Measurements from ENCODE around the gene LYPD6B. TPM values are rescaled to one million over a fixed set of nuclear protein-coding genes. Genes with fewer than 3 reads are reported as not detected.

Gene LYPD6B
- total RNA-seq, 4 donors from 2014 or later = 3.1 to 9.2 (median 7.6) TPM

DNA sequence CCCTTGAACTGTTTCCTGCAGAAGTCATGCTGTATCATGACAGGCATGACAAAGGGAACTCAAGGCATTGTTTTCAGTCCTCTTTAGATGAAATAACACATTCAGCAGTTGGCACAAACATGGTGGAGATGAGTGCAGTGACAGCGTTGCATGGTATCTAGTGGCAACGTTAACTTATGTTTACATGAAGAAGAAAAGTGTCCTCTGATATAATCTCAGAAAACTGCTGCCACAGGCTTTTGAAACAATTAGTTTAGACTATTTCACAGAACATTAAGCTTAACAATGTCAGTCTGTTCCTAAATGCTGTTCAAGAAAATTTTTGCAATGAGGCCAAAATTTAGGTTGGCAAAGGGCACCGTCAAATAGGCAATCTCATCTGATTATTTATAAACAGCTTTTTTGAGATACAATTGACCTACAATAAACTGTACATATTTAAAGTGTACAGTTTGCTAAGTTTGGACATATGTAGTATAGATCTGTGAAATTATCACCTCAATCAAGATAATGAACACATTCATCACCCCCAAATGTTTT lies 64.7 kb downstream of the LYPD6B start:
- no peak for DNase-seq
- Histone ChIP-seq H3K9me3 (peaks cover 0 to 3% (median 0%) of the 10 kb centered on the region in 3 donors), H3K4me3 (no peak overlapping the region), H3K4me1 (peaks cover 0 to 14% (median 0%) of the 10 kb centered on the region in 3 donors), H3K36me3 (no peaks in the 10 kb centered on the region), H3K27me3 (no peaks in the 10 kb centered on the region), H3K27ac (no peak overlapping the region)
- WGBS, 2 donors = 57 to 66% methylated on average over 3 of the region's 3 CpGs
- intact Hi-C loops (cut with DNase I) = no loop called here
- TF ChIP-seq POLR2A (IDR thresholded peaks at IDR 0.05) = no peak
- TF ChIP-seq CTCF (IDR thresholded peaks at IDR 0.05) = no peak

DNA sequence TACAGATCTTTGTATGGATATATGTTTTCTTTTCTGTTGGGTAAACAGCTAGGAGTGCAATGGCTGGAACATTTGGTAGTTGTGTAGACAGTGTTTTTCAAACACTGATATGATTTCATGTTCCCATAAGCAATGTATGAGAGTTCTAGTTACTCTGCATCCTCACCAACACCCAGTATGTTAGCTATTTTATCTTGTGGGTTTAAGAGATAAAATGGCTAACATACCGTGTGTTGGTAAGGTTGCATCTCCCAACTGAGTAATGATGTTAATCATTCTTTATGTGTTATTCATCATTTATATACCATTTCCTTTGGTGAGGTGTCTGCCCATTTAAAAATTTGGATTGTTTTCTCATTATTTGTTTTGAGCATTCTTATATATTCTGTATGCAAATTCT lies 65.7 kb downstream of the LYPD6B start:
- no peak for DNase-seq
- 60 to 63% methylated on average over 1 of the region's 1 CpG for WGBS, 2 donors
- no peak overlapping the region for H3K27ac ChIP-seq
- peaks cover 0 to 3% (median 0%) of the 10 kb centered on the region in 3 donors for H3K9me3 ChIP-seq
- no peaks in the 10 kb centered on the region for H3K36me3 ChIP-seq
- intact Hi-C loops (cut with DNase I) = no loop called here
- H3K27me3 ChIP-seq = no peaks in the 10 kb centered on the region
- H3K4me3 ChIP-seq = no peak overlapping the region
- TF ChIP-seq POLR2A (IDR thresholded peaks at IDR 0.05) = no peak
- no peak for TF ChIP-seq CTCF (IDR thresholded peaks at IDR 0.05)
- peaks cover 0 to 14% (median 0%) of the 10 kb centered on the region in 3 donors for H3K4me1 ChIP-seq

DNA sequence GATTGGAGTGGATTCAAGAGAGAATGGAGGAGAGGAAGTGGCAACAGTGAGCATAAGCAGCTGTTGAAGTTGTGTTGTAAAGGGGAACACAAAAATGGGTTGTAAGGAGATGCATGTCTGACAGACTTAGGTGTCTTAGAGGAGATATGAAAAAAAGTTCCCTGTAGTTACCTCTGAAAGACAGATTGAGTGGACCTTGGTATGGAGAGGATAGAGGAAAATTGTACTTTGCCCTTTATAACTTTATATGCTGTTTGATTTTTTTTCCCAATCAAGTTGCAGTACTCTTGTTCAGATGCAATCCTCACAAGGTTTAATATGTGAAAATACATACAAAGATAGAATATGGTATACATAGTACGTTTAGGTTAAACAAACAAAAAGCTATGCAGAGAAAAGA lies 73.6 kb downstream of the LYPD6B start:
- Histone ChIP-seq H3K9me3 (no peaks in the 10 kb centered on the region), H3K36me3 (no peaks in the 10 kb centered on the region), H3K27me3 (no peaks in the 10 kb centered on the region), H3K4me1 (no peaks in the 10 kb centered on the region), H3K4me3 (no peak overlapping the region), H3K27ac (no peak overlapping the region)
- TF ChIP-seq POLR2A (IDR thresholded peaks at IDR 0.05) (no peak), CTCF (IDR thresholded peaks at IDR 0.05) (no peak)
- 56 to 83% methylated on average over 1 of the region's 1 CpG for WGBS, 2 donors
- DNase-seq = no peak
- intact Hi-C loops (cut with DNase I) = no loop called here

DNA sequence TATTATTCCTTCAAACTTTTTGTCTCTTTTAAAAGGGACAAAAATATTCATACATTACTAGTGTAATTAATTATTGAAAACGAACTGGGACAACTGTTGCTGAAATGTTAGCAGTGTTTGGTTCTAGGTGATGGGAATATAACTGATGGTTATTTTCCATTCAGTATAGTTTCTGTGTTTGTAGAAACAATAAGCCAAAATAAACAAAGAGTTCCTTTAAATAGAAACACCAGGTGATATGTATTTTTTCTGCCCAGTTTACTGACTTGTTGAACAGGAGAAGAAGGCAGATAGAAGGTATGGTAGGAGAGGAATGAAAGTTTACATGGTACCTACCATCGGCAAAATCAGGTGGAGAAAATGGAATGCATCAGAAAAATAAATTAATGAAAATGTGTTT lies 74.2 kb downstream of the LYPD6B start:
- no peak for DNase-seq
- intact Hi-C loops (cut with DNase I) = no loop called here
- Histone ChIP-seq H3K4me3 (no peak overlapping the region), H3K27ac (no peak overlapping the region), H3K4me1 (no peaks in the 10 kb centered on the region), H3K36me3 (no peaks in the 10 kb centered on the region), H3K9me3 (no peaks in the 10 kb centered on the region), H3K27me3 (no peaks in the 10 kb centered on the region)
- 65 to 86% methylated on average over 2 of the region's 2 CpGs for WGBS, 2 donors
- TF ChIP-seq CTCF (IDR thresholded peaks at IDR 0.05) (no peak), POLR2A (IDR thresholded peaks at IDR 0.05) (no peak)

DNA sequence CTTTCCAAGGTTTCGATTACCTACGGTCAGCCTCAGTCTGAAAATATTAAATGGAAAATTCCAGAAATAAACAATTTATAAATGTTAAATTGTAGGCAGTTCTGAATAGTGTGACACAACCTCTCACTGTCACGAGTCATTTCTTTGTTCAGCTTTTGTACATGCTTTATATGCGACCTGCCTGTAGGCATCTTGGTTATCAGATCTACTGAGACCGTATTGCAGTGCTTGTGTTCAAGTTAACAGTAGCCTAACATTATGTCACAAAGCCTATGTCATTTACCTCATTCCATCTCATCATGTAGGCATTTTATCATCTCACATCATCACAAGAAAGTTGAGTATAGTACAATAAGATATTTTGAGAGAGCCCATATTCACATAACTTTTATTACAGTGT lies 77.3 kb downstream of the LYPD6B start:
- H3K9me3 ChIP-seq = no peaks in the 10 kb centered on the region
- no peak overlapping the region for H3K27ac ChIP-seq
- WGBS, 2 donors = 76 to 82% methylated on average over 5 of the region's 5 CpGs
- no peak for TF ChIP-seq CTCF (IDR thresholded peaks at IDR 0.05)
- H3K4me3 ChIP-seq = no peak overlapping the region
- no peaks in the 10 kb centered on the region for H3K4me1 ChIP-seq
- no peaks in the 10 kb centered on the region for H3K36me3 ChIP-seq
- intact Hi-C loops (cut with DNase I) = no loop called here
- DNase-seq = no peak
- no peaks in the 10 kb centered on the region for H3K27me3 ChIP-seq
